ENCODE data around the gene STX18.

- TF ChIP-seq POLR2A (IDR thresholded peaks at IDR 0.05) (no peak), CTCF (IDR thresholded peaks at IDR 0.05) (no peak), POLR2AphosphoS5 (IDR thresholded peaks at IDR 0.05) (no peak)
Observed at GRCh38 chr4:4436244-4436823, 105.5 kb downstream of the STX18 start.

All from prostate gland (tissue), 2 donors.